Mammary epithelial cell (primary cell): ENCODE results near the gene CLIC2.

Experiments
- CTCF ChIP-seq, 2 donors: IDR thresholded peaks in 1 of 2; conservative IDR thresholded peaks in 1 of 2; 2 replicates each; pipeline ENCODE4 v1.5.1; 2011 to 2012; ENCODE audit warnings: inconsistent platforms in 2 of 2, low read length in 2 of 2, mild to moderate bottlenecking in 2 of 2, control low read depth in 1 of 2, low read depth in 1 of 2; ENCODE audit not compliant: insufficient read depth in 1 of 2; ENCODE audit errors: extremely low read depth in 1 of 2
- EZH2 ChIP-seq: IDR thresholded peaks from 2 replicates; pipeline ENCODE4 v1.6.1; 2012; ENCODE audit warnings: low read length, inconsistent platforms, borderline replicate concordance

DNA sequence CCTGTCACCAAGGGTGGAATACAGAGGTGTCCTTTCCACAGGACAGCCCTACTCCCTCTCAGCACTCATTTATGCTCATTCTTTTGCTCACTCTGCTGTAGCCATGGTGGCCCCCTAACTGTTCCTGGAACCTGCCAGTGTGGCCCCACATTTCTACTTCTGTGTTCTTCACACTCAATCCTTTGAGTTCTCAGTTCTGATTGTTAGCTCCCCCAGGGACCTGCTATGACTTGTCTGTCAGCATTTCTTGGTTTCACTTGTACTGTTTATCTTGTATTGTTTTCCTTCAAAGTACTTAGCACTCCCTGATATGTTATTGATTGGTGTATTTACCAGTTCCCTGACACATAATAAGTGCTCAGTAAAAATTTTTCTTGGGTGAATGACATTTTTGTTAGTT lies 103.3 kb downstream of the CLIC2 start:
- TF ChIP-seq CTCF (conservative IDR thresholded peaks at IDR 0.05 in 1 of 2, IDR thresholded peaks at IDR 0.05 in 1 of 2; ENCODE audit: extremely low read depth in 1 of 2, insufficient read depth in 1 of 2, low read depth in 1 of 2, low read length in 2 of 2) = no peak
- no peak for TF ChIP-seq EZH2
